HFFc6 (cell line): ENCODE measurements around the gene KCNIP4. TPM values are rescaled to one million over a fixed set of nuclear protein-coding genes. Genes with fewer than 3 reads are reported as not detected.

Experiments used
- DNase-seq: peaks from one replicate; pipeline ENCODE4 v3.0.0-alpha.2; 2018
- H3K27ac Mint-ChIP-seq: 2 replicates; pipeline ENCODE4 v1.8.0; 2020; ENCODE audit warnings: mild to moderate bottlenecking, mixed read lengths
- H3K27me3 Mint-ChIP-seq: 2 replicates; pipeline ENCODE4 v1.8.0; 2021; ENCODE audit warnings: mild to moderate bottlenecking, moderate library complexity, mixed read lengths; ENCODE audit not compliant: insufficient read depth
- H3K36me3 Mint-ChIP-seq: 2 replicates; pipeline ENCODE4 v1.8.0; 2021; ENCODE audit warnings: low read depth, mixed read lengths
- H3K4me1 Mint-ChIP-seq: 2 replicates; pipeline ENCODE4 v1.8.0; 2020; ENCODE audit warnings: low read depth, mixed read lengths
- H3K4me3 Mint-ChIP-seq: 2 replicates; pipeline ENCODE4 v1.8.0; 2020; ENCODE audit warnings: mild to moderate bottlenecking, moderate library complexity, mixed read lengths
- H3K9me3 Mint-ChIP-seq: 2 replicates; pipeline ENCODE4 v1.8.0; 2020; ENCODE audit warnings: mild to moderate bottlenecking, mixed read lengths
- total RNA-seq, 6 experiments: library from RNA; stranded (reverse); fragmentation: NEBNext Ultra II Directional; extraction: Animal tissue kit (Norgen Biotek cat#: 25700); gene quantifications; 2 replicates in 1 of 6; 3 replicates in 5 of 6; pipeline ENCODE4 v1.2.3, GENCODE V29; 2021
- TF ChIP-seq, protein P1 (sequence below): fragments of 200-600 bp; sonication (generic); IDR thresholded peaks from 2 replicates; pipeline ENCODE4 v1.5.0; 2021; ENCODE audit warnings: antibody characterized with exemption, mild to moderate bottlenecking

The KCNIP4 gene
- total RNA-seq, 6 experiments from 2014 or later: not detected

DNA sequence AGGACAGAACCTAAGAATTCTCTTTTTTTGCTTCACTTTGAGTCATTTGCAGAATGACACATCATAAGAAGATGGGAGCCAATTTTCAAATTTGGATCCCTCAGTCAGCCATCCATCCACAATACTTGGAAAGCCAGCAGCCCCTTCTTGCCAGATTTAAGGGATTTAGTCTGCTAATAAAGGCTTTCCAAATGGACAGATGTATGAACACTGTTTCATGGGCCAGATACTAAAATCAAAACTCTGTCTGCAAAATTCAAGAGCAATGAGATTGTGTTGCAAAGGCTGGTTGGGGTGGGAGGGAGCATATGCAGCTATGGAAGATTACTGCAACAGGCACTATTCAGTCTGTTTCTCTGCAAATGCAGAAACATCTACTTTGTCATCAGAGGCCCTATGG, 37.7 kb upstream of the KCNIP4 start:
- DNase-seq: no peak
- H3K36me3 Mint-ChIP-seq: no peaks in the 10 kb centered on the region
- no peak overlapping the region for H3K4me3 Mint-ChIP-seq
- no peaks in the 10 kb centered on the region; the same call in 1 of the 2 replicates for H3K27me3 Mint-ChIP-seq
- TF ChIP-seq, protein P1, sequence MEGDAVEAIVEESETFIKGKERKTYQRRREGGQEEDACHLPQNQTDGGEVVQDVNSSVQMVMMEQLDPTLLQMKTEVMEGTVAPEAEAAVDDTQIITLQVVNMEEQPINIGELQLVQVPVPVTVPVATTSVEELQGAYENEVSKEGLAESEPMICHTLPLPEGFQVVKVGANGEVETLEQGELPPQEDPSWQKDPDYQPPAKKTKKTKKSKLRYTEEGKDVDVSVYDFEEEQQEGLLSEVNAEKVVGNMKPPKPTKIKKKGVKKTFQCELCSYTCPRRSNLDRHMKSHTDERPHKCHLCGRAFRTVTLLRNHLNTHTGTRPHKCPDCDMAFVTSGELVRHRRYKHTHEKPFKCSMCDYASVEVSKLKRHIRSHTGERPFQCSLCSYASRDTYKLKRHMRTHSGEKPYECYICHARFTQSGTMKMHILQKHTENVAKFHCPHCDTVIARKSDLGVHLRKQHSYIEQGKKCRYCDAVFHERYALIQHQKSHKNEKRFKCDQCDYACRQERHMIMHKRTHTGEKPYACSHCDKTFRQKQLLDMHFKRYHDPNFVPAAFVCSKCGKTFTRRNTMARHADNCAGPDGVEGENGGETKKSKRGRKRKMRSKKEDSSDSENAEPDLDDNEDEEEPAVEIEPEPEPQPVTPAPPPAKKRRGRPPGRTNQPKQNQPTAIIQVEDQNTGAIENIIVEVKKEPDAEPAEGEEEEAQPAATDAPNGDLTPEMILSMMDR: no peak
- no peak overlapping the region for H3K27ac Mint-ChIP-seq
- peaks cover 7% of the 10 kb centered on the region; the same call in 1 of the 2 replicates for H3K4me1 Mint-ChIP-seq
- peaks cover 4% of the 10 kb centered on the region; the same call in 1 of the 2 replicates for H3K9me3 Mint-ChIP-seq

DNA sequence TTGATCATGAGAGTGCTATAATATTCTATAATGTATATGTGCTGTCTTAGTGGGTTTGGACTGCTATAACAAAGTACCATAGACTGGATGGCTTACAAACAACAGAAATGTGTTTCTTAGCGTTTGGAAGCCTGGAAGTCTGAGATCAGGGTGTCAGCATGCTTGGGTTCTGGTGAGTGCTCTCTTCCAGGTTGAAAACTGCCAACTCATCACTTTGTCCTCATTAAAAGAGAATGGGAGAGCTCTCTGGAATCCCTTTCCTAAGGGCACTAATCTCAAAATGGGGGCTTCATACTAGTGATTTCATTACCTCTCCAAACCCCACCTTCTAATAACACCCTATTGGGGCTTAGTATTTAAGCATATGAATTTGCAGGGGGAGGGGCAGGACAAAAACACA, 33.5 kb upstream of the KCNIP4 start:
- Mint-ChIP-seq H3K4me1 (no peaks in the 10 kb centered on the region), H3K4me3 (no peak overlapping the region), H3K9me3 (no peaks in the 10 kb centered on the region), H3K27me3 (no peaks in the 10 kb centered on the region; the same call in 1 of the 2 replicates), H3K27ac (no peak overlapping the region), H3K36me3 (no peaks in the 10 kb centered on the region)
- TF ChIP-seq, protein P1: no peak
- DNase-seq: no peak

DNA sequence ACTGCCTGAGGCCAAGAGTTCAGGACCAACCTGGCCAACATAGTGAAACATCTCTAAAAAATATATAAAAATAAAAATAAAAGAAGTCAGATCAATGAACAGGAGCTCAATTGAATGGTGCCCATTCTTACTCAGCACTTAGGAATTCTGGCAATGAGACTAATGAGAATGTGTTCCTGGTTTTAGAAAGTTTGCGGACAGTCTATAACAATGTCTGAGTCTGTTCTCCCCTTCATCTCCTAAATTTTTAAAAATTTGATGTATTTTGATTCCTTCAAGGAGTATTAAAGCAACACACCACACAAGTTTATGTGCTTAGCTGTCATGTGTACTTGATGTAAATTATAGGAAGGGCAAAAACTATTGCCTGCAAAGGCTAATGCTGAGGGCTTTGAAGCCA, 30.6 kb upstream of the KCNIP4 start:
- DNase-seq: no peak
- H3K27me3 Mint-ChIP-seq: no peaks in the 10 kb centered on the region; the same call in 1 of the 2 replicates
- no peaks in the 10 kb centered on the region; the same call in 1 of the 2 replicates for H3K36me3 Mint-ChIP-seq

DNA sequence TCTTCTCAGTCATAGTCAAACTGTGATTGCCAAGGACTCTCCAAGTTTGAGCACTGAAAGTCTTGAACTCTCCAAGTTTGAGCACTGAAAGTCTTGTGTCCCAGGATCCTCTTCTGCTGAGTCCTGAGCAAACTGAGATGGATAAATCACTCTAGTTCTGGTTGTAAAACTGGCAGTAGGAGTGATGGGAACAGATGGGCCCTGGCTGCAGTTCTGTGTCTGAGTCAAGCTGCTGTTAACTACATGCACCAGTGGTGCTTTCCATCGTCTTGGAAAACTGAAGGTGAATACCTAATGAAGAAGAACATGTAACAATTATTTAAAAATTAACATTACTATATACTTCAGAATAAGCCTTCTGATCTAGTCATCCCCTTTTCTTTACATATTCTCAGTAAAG, 27.6 kb upstream of the KCNIP4 start:
- Mint-ChIP-seq H3K27ac (no peak overlapping the region), H3K4me1 (no peaks in the 10 kb centered on the region), H3K9me3 (peaks cover 8% of the 10 kb centered on the region), H3K27me3 (no peaks in the 10 kb centered on the region; the same call in 1 of the 2 replicates), H3K36me3 (no peaks in the 10 kb centered on the region; the same call in 1 of the 2 replicates), H3K4me3 (no peak overlapping the region)
- no peak for DNase-seq
- TF ChIP-seq, protein P1: no peak

More for the DNA sequence above, 30.6 kb upstream of the KCNIP4 start:
- Mint-ChIP-seq H3K4me3 (no peak overlapping the region), H3K27ac (no peak overlapping the region), H3K4me1 (no peaks in the 10 kb centered on the region), H3K9me3 (peaks cover 8% of the 10 kb centered on the region)
- TF ChIP-seq, protein P1: no peak

DNA sequence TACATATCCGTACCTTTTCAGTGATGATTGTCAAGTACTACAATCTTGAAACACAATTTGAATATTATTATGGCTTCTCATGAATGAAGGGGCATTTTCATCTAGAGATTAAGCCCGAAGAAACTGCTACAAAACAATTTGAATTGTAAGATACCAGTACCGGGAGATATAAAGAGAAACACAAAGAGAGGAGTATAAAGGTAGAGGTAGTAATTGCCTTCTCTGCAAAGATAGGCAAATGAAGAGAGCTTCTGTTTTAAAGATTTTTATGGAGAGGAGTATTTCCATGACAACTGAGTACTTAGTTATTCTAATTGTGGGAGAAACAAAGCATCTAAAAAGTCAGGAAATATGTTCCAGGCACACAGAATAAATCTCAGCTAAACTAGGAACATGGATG, 25.3 kb upstream of the KCNIP4 start:
- H3K4me3 Mint-ChIP-seq: no peak overlapping the region
- no peaks in the 10 kb centered on the region for H3K4me1 Mint-ChIP-seq
- peaks cover 8% of the 10 kb centered on the region for H3K9me3 Mint-ChIP-seq
- peaks cover 3% of the 10 kb centered on the region; the same call in 1 of the 2 replicates for H3K27me3 Mint-ChIP-seq
- DNase-seq: no peak
- TF ChIP-seq, protein P1: no peak
- H3K27ac Mint-ChIP-seq: no peak overlapping the region
- no peaks in the 10 kb centered on the region; the same call in 1 of the 2 replicates for H3K36me3 Mint-ChIP-seq
